ENCODE data around the gene MEIS3. TPM values are rescaled to one million over a fixed set of nuclear protein-coding genes. Genes with fewer than 3 reads are reported as not detected.

MEIS3 gene
- total and polyA plus RNA-seq, 10 of the 15 experiments (the other 5 are each of a cell fraction or from before 2014, with no cell fraction given): 0.05 to 0.23 TPM; not detected in 8

DNA sequence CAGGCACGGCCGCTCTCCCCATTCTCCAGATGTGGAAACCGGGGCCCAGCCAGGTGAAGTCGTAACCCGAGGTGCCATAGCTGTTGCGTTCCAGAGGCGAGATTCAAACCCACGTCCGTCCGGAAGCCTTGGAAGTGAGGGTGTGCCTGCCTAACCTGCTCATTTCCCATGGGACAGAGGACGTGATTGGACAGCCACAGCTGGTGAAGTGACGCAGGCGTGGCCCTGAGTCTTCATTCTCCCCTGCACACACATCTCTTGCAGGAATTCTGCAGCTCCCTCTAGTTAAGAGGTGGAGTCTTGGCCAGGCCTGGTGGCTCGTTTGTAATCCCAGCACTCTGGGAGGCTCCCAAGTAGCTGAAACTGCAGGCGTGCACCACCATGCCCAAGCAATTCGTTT, 16.8 kb downstream of the MEIS3 start (continued):
- TF ChIP-seq CBX3 (IDR thresholded peaks at IDR 0.05; ENCODE audit: borderline replicate concordance, low read depth): no peak

- Histone ChIP-seq H4K20me1 (ENCODE audit: control insufficient read depth, insufficient read depth) (no peaks in the 10 kb centered on the region), H3K9ac (ENCODE audit: control insufficient read depth, insufficient read depth, low read length) (no peak overlapping the region), H3K9me3 (replicated peaks; ENCODE audit: control insufficient read depth, insufficient read depth, low read length) (no peaks in the 10 kb centered on the region), H3K27ac (ENCODE audit: control insufficient read depth, insufficient read depth) (no peak overlapping the region), H3K79me2 (ENCODE audit: control insufficient read depth, insufficient read depth, low read length) (no peaks in the 10 kb centered on the region), H3K4me3 (no peak overlapping the region), H3K27me3 (replicated peaks in 1 of 2; ENCODE audit: control insufficient read depth in 2 of 2, insufficient read depth in 2 of 2, low read length in 1 of 2) (no peaks in the 10 kb centered on the region), H3K4me1 (ENCODE audit: control insufficient read depth, insufficient read depth, low read length) (no peaks in the 10 kb centered on the region), H2AFZ (ENCODE audit: control insufficient read depth, low read depth, low read length) (no peak overlapping the region), H3K4me2 (ENCODE audit: control insufficient read depth, insufficient read depth) (no peak overlapping the region), H3K36me3 (ENCODE audit: control insufficient read depth in 2 of 2, insufficient read depth in 2 of 2, low read length in 1 of 2) (no peaks in the 10 kb centered on the region)
- WGBS (ENCODE audit: insufficient coverage, insufficient replicate concordance, low lambda C conversion rate, missing lambda C conversion rate): 53% methylated on average over 24 of the region's 24 CpGs
- in situ Hi-C loops (cut with MboI): no loop called here
- FAIRE-seq (no peak), ATAC-seq (no peak), DNase-seq (ENCODE audit: low read depth, low spot score) (no peak)
- ChIA-PET RAD21 (ENCODE audit: unreplicated experiment) (no interaction called here), CTCF (interaction anchor here (1.6 kb wide), 1 partner anchor 8 kb away, joined by 7 read pairs; no protein-coding TSS in a partner anchor), POLR2A (no interaction called here), SMC1A (ENCODE audit: uncharacterized antibody, unreplicated experiment) (no interaction called here)
- intact Hi-C loops (cut with micrococcal nuclease; ENCODE audit: unreplicated experiment): no loop called here
- no TSS peak for BruUV-seq (replicated peaks)
- no peak for TF ChIP-seq IKZF2 (IDR thresholded peaks at IDR 0.05)
These were observed 20.4 kb downstream of the MEIS3 start for GRCh38 chr19:47398707-47399597.
